Embryonic facial prominence (tissue), 1 donor: ENCODE measurements around the gene ARRDC1.
"Not testable (repeated sequence)": the region's sequence is repeated elsewhere in the genome, so short reads cannot be mapped to it uniquely, and the experiment has no call there.

Experiments
- DNase-seq: peaks from one replicate; pipeline ENCODE4 v3.0.0-alpha.2; 2016; ENCODE audit errors: extremely low spot score

The ARRDC1 gene

DNA sequence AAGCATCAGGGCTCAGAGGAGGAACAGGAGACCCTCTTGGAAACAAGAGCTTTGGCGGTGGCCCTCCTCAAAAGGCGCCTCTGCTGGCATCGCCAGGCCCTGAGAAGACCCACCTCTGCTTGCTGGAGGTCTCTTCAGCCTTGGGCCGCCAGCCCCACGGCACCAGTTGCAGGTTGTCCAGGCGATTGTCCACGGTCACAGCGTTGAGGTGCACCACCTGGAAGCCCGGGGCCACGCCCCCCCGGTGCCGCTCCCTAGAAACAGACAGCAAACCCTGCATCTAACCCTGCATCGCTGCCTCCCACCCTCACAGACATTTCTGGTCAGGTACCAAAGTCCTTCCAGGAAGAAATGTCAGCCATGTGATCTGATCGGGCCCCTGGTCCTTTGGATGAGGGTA is 18.6 kb upstream of the ARRDC1 start:
- DNase-seq: no peak

- no peak for DNase-seq
Measured at GRCh38 chr9:137588311-137588710, 17.2 kb upstream of the ARRDC1 start.

GRCh38 chr9:137588891-137589290 is 16.6 kb upstream of the ARRDC1 start:
- DNase-seq: no peak

DNA sequence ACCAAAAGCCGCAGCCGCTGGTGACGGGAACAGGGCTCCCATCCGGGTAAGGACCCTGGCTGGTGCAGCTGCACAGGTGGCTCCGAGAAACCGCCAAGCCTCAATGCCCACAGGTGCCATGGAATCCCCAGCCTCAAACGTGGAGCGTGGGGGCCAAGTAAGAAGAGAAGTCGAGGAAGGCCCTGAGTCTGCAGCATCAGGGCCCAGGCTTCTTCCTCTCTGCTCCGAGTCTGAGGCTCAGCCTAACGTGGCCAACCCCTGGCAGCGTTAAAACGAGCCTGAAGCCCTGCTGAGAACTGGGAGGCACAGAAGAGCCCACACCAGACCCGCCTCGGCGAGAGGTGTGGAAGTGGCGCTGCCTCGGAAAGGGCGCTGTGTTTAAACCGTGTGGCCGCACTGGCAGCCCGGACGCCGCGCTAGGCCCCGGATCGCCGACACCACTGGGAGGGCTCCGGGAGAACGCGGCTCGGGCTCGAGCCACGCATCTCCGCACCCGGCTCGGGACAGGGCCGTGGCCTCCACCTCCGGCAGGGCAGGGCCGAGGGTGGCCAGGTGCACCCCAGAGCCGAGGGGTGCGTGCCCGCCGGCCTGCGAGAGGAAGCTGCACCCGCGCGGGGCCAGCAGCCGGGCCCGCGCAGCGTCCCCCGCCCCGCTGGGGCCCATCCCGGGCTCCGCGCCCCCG is 15.9 kb upstream of the ARRDC1 start:
- DNase-seq: no peak

- no peak for DNase-seq
Measured at GRCh38 chr9:137590123-137590468, 15.4 kb upstream of the ARRDC1 start.

DNA sequence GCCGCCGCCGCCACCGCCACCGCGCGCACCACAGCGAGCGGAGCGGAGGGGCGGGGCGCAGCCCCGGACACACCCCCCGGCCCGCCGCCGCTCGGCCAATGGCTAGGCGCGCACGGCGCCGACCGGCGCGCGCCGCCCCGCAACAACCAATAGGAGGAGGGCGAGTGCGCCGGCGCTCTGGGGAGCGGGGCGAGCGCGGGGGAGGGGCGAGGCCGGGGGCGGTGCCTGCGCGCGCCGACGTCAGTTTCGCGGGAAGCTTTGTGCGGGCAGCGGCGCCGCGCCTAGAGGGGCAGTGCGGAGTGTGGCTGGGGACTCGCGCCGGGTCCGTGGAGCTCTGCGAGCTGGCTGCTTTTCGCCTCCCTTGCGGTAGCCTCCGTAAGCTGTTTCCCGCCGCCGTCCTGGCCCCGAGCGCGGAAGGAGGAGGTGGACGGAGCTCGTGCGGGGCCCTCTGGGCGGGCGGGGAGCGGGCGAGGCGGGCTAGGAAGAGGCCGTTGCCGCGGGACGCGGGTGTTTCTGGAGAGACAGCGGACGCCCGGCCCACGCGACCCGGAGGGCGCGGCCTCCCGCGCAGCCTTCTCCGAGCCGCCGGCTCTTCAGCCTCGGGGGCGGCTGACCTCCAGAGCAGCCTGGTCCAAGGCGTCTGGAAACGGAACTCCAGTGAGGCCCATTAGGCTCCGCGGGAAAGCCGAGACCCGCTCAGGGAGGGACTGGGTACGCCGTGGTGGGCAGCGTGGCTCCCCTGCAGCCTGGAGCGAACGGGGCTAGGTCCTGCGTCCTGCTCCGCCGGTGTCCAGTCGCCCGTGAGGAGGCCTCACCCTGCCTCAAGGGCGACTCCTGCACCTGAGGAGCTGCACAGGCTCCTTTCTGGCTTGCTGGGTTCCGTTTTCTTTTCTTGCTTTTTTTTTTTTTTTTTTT is 14.8 kb upstream of the ARRDC1 start, which contains the start of gene ZMYND19:
TSS of gene ZMYND19 (minus strand) at position 44 of the 915 bp plus-strand sequence. CDS start 249 bp downstream, outside the sequence.
- peak; percentile 80 for DNase-seq

DNA sequence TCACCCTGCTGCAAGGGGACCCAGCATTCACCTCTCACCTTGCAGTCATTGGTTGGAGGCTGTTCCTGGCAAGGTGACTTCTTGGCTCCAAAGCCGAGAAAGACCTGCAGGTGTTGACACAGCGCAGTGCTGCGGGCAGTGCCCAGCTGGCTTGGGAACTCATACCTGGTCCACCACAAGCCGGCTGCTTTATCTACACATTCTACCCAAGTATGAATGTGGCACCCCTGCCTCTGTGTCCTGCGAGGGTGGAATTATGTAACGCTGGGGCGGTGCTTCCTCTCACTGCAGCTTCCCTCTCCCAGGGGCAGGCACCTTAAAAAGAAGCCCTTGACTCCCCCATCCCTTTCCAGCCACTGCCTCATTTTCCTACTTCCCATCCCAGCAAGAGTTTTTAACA is 12.7 kb upstream of the ARRDC1 start:
- no peak for DNase-seq

DNA sequence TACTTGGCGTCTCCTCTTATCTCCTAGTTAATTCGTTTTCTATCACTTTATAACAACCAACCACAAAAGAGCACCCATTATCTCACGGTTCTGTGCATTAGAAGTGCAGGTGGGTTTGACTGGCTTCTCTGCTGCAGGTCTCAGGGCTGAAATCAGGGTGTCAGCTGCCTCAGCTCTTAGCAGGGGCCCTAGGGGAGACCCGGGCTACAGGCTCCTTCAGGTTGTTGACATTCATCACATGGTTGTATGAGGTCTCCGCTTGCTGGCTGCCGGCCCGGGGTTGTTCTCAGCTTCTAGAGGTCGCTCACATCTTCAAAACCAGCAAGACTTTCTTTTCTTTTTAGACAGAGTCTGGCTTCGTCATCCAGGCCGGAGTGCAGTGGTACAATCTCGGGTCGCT is 12.3 kb upstream of the ARRDC1 start:
- DNase-seq: no peak

GRCh38 chr9:137596577-137596976 is 8.9 kb upstream of the ARRDC1 start:
- not testable (repeated sequence) for DNase-seq

- no peak for DNase-seq
Measured at GRCh38 chr9:137598943-137599342, 6.5 kb upstream of the ARRDC1 start.

- no peak for DNase-seq
Measured at GRCh38 chr9:137602661-137603060, 2.8 kb upstream of the ARRDC1 start.

DNA sequence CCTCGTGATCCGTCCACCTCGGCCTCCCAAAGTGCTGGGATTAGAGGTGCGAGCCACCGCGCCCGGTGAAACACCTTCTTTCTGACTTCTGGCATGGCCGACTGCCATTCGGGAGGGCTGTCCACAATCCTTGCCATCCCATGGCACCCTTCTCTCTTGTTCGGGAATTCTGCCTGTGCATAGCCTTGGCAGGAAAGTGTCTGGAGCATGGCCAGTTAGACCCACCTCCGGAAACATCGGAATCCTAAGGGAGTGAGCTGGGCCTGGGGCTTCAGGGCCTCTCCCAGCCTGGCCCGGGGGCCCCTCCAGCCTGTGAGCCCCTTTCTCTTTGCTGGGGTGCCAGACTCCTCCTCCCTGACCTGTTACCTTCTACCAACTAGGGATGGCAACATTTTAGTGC is 1.6 kb upstream of the ARRDC1 start:
- DNase-seq: no peak

DNA sequence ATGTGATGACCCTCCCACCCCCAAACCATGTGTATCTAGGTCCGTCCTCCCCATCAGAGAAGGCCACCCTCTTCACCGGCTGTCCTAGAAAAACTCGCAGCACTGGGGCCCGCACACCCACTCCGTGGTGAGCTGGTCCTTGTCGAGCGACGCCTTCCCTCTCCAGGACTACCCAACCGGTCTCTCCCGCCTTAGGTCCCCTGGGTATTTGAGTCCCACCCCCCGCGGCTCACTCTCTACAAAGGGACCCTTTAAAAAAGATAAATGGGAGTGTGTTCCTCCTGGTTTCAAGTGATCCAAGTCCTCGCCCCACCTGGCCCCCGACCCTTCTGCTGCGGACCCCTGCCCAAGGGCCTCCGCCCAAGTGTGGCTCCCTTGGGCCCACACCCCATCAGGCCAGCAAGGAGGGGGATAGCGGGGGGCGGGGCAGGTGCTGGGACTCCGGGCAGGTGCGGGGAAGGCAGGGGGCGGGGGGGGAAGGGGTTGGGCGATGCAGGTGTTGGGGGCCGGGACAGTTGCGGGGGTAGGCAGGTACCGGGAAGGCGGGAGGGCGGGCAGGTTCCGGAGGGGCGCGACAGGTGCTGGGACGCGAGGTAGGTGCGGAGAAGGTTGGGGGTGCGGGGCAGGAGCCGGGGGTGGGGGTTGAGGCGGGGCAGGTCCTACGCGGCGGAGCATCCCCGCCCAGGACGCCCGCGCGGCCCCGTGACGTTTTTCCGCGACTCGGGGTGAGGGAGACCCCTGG is 970 bp upstream of the ARRDC1 start:
- DNase-seq: no peak

DNA sequence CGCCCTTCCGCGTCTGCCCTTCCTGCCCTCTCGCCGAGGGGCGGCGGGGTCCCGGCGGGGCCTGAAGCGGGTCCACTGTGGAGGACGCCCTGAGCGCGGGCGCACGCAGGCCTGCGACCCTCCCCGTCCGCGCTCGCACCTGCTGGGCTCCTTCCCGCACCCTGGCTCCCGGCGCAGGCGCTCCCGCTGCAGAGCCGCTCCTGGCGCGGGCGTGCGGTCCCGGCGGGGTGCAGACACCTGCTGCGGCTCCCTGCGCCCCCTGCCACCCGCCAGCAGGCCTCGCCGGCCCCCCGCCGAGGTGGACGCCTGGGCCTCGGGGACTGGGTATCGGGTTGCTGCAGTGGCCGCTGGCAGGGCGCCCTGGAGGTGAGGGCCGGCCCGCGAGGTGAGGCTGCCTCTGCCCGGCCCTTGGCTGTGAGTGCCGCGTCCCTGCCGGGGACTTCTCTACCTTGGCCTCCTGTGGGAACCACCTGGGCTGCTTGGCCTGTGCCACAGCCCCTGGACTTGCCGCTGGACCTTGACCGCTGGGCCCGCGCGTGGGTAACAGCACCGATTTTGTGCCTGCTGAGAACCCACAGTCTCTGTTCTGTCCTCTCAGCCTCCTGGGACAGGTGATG is 627 bp downstream of the ARRDC1 start:
- no peak for DNase-seq

- DNase-seq: no peak
Measured at GRCh38 chr9:137606734-137607138, 1.2 kb downstream of the ARRDC1 start.

DNA sequence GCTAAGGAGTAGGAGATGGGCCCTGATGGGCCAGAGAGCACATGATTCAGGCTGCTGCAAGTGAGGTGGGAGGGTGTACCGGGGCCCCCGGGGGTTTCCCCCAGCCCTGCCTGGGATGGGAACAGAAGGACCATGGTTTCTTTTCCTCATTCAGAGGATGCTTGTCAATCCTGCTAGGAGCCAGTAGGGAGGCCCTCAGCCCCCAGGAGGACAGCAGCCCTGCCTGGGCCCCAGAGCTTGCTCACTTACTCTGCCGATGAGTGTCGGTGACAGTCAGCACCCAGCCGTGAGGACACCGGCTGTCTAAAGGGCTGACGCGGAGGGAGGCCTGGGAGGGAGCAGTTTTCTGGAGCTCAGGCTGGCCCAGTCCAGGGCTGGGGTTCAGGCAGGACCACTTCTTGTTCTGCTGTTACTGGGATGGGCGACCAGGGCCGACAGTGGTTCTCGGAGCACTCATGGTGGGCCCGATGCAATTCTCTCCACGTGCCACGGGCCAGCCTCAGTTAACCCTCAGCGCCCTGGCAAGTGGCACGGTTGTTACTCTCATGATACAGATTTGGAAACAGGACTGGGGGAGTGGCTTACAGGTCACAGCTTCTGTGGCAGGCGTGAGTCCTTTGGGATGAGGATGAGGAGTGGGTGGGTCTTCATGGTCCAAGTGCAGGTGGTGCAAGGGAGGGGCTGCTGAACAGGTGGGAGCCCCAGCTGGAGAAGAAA is 1.8 kb downstream of the ARRDC1 start:
- DNase-seq: no peak

DNA sequence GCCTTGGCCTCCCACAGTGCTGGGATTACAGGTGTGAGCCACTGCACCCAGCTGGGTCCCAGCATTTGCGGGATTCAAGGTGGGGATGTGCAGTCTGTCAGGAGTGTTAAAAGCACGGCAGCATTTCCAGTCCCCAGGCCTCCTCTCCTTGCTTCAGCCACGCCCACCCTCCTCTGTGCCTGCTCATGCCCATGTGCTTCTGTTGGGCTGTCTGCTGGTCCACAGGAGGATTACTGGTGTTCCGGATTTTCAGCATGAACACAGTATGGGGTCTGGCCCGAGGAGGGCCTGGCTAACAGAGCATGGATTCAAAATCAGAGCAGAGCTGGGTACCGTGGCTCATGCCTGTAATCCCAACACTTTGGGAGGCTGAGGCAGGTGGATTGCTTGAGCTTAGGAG is 5.5 kb downstream of the ARRDC1 start:
- DNase-seq: no peak

DNA sequence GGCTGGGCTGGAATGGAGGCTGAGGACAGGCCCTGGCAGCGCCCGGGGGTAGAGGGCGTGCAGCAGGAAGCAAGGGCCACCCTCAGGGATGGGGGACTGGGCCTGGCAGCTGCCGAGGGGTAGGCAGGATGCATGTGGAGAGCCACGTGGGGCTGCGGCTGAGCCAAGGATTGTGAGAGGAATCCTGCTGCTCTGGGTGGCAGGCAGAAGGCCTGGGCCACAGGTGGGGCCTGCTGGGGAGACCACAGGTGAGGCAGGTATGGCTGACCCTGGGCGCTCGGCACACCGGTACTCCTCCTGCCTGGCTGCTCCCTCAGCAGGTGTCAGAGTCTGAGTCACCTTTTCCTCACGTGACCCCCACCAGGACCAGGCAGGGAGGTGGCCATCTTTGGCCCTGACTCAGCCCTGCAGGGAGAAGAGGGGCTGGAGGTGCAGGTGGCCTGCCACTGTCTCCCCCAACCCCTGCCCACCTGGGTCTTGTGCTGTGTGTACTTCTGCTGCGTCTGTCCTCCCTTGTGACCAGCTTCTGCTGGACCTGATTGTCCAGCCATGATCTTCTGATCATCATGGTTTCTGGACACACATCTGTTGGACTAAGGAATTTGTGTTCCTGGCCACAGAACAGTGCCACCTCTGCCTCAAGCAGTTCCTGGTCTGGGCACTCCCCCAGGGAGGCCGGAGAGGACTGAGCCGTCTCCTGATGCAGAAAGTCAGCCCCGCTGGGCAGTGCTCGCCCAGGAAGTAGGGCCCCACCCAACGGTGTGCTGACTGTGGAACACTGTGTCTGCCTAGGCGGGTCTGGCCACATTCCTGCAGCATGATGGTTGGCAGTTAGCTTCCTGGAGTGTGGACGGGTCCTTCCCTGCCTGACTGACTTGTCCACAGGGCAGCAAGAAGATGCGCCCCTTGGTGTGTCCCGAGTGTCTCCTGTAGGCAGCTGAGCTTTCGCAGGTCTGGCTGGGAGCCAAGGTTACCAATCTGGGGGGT is 6.4 kb downstream of the ARRDC1 start:
- DNase-seq: no peak

DNA sequence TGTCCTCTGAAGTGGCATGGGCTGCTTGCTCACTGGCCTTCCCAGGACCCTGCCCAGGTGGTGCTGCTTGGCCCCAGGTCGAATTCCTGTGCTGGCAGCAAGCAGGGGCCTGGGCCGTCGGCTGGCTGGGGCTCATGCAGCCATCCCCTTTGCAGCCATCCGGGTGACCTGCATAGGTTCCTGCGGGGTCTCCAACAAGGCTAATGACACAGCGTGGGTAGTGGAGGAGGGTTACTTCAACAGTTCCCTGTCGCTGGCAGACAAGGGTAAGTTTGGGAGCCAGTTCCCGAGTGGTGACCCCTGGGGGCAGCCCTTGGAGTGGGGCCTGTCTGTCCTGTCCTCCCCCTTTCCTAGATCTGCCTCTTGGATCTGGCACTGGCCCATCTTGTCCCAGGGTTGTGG is 7.3 kb downstream of the ARRDC1 start:
- DNase-seq: no peak

- no peak for DNase-seq
Measured at GRCh38 chr9:137613259-137613658, 7.8 kb downstream of the ARRDC1 start.
